Stimulated activated CD4-positive, alpha-beta T cell treated with anti-CD3 and anti-CD28 coated beads, Interleukin-2, amount 100 ng/mL, for 24 hours (primary cell): ENCODE results near the gene TNFRSF14.

ENCODE experiments used
- DNase-seq, 2 donors: peaks; one replicate each; pipeline ENCODE4 v3.0.0-alpha.2; 2020

TNFRSF14 gene

GRCh38 chr1:2589431-2590232, 33.5 kb downstream of the TNFRSF14 start:
- no peak for DNase-seq

DNA sequence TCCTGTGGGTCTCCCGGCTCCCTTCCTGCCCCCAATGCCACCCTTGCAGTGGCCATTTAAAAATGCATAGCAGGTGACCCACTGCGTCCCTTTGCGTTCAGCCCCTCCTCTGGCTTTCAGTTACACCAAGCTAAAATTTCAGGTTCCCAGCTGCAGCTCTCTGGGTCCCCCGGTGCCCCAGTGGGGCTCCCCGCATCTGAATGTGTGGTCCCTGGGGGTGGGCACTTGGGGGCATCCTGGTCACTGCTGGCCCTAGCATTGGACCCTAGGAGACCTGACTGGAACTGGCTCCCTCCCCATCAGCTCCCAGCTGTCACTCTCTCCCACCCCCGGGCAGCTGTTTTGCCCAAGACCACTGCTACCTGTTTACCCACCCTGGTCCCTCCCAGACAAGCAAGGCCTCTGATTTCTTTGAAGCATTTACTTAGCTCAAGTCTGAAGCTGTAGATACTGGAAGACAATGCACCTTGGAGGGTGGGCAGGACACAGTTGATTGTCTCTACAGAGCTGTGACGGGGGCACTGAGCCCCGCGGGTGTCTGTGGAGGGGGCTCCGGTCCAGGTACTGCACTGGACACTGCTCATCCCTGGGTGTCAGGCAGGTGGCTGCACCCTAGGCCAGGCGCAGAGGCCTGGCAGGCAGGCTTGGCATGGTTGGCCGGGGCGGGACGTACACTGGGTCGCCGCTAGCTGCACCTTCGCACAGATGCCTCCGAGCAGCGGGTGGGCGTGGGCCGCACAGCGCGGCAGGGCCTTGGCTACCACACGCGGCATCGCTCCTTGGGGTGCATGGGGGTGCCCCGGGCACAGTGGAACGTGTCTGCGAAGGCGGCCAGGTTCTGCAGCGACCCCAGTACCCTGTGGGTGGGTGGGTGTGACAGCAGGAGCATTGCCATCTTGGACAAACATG, 34.3 kb downstream of the TNFRSF14 start:
- no peak for DNase-seq

GRCh38 chr1:2591233-2591580, 35.0 kb downstream of the TNFRSF14 start:
- no peak for DNase-seq

DNA sequence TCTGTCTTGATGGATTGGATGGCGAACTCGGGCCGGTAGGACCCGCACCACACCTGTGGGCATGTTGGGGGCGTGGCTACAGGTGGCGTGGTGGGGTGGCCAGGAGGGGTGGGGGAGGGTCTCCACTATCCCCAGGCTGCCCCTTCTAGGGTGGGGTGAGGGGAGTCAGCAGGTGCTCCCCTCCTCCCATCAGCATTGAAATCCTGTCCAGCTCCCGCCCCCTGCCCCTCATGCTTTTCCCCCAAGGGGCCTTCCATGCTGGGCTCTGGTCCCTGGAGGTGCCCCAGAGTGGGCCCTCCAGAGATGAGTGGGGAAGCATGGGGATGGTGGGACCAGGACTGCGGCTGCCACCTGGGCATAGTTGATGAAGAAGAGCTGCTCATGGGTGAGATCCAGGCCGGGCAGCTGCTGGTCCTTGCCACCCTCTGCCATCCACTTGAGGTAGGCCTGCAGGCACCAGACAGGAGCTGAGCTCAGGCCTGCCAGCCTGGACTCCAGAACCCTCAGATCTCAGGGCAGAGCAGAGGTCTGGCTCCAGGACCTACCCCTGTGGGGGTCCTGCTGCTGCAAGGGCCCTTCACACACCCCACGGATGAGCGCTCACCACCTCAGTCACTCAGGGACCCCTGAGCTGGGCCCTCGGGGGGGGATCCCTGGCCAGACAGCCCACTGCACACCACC, 35.5 kb downstream of the TNFRSF14 start:
- DNase-seq, result no peak

GRCh38 chr1:2592672-2593071, 36.5 kb downstream of the TNFRSF14 start:
- DNase-seq, result no peak

DNA sequence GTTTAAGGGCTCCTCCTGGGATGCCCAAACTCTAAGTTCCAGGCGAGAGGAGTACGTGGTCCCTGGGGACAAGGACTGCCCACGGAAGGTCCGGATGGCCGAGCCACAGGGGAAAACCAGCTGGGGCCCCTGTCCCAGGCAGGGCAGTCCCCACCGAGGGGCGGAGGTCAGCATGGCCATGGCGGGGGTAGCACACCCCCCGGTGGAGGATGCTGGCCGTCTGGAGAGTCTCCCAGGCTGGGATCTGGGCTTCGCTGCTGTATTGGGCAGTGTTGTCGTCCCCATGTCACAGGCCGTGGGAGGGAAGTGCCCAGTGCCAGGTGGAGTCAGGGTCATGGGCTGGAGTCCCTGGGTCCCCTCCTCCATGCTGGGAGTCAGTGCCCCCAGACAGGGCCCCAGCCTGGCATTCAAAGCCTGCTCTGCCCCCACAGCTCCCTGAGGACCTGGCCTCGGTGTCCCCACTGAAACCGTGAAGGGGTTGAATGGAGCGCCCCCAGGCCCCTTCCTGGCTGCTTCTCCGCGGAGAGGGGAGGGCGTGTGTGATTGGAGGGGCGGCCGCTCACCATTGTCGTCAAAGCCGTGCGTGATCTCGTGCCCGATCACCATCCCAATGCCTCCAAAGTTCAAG, 37.2 kb downstream of the TNFRSF14 start:
- DNase-seq, result no peak

DNA sequence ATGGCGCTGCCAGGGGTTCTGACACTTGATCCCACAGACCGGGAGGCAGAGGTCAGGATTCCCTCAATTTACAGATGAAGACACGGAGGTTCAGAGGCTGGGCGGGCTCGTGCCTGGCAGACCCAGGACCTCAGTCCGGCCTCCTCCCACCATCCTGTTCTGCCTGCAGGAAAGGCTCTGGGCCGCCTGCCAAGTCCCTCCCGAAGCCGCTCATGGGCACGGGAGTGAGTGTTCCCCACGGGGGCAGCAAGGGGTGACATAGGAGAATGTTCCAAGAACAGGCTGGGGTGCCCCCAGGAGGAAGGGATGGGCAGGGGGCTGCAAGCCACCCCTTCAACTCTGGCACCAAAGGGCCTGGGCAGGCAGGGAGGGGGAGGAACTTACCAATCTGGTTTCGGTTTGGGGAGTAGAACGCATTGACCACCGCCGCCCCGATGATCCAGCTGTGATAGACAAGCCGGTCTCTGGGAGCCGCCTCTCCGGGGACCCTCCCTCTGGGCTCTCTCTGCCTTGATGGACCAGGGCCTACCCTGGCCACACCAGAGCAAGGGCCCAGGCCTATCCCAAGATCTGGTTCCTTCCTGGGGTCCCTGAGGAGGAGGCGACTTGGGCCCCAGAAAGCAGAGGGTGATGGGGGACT, 38.0 kb downstream of the TNFRSF14 start:
- no peak for DNase-seq

GRCh38 chr1:2594641-2595131, 38.5 kb downstream of the TNFRSF14 start:
- DNase-seq, result no peak

- DNase-seq, result no peak
These were observed 39.2 kb downstream of the TNFRSF14 start for GRCh38 chr1:2595261-2595811.

- DNase-seq, result no peak
These were observed 39.8 kb downstream of the TNFRSF14 start for GRCh38 chr1:2595812-2596529.

DNA sequence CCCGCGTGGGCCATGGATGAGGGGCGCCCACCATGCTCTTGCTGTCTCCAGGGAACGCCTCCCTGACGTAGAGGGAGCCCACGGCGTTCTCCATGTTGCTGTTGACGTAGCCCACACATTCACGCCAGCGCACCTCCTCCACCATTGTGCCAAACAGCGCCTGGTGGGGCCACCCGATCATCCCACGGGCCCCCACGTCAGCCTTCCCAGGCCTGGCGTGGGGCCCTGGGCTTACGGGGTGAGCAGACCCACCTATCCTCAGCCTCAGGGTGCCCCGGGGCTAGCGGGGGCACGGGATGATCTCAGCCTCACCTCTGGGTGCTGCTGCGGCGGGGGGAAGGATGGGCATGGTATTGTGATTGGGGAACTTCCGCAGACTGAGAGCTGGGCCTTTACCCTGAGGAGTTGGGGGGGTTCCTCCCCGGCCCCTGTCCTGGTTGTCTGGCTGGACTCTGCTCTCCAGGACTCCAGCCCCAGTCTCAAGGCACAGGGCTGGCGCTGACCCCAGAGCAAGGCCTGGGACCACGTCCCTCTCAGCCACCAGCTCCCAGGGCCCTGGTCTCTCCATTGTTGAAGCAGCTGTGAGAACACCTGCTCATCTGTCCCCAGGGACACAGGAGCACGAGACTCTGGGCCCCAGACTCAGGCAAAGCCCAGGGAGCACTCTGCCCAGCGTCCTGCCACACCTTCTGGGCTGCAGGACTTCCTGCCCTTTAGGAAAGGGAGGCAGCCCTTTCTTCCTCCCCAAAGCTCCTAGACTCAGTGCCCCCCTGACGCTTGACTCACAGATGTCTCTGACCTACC, 40.6 kb downstream of the TNFRSF14 start:
- no peak for DNase-seq

GRCh38 chr1:2597441-2598328, 41.5 kb downstream of the TNFRSF14 start:
- no peak for DNase-seq

GRCh38 chr1:2598329-2598931, 42.3 kb downstream of the TNFRSF14 start:
- DNase-seq, result no peak

- no peak for DNase-seq
These were observed 45.6 kb downstream of the TNFRSF14 start for GRCh38 chr1:2601721-2602303.

GRCh38 chr1:2602311-2602835, 46.2 kb downstream of the TNFRSF14 start:
- no peak for DNase-seq

GRCh38 chr1:2602866-2603520, 46.8 kb downstream of the TNFRSF14 start:
- DNase-seq, result no peak

GRCh38 chr1:2603521-2604155, 47.5 kb downstream of the TNFRSF14 start:
- no peak for DNase-seq
